Cardiac muscle cell (in vitro differentiated cells and primary cell): ENCODE data around the gene G0S2. TPM values are rescaled to one million over a fixed set of nuclear protein-coding genes. Genes with fewer than 3 reads are reported as not detected.

Experiments used
- DNase-seq, 2 donors: peaks; one replicate each; pipeline versions ENCODE4 v3.0.0 to v3.0.0-alpha.2; 2010 to 2017; ENCODE audit warnings: low read depth in 1 of 2, low spot score in 1 of 2
- H3K27ac ChIP-seq: fragments of 200-600 bp; sonication (generic); 2 replicates; pipeline ENCODE4 v1.5.1; 2016
- H3K27me3 ChIP-seq: fragments of 200-600 bp; sonication (generic); 2 replicates; pipeline ENCODE4 v1.6.0; 2016; ENCODE audit warnings: control low read depth
- H3K36me3 ChIP-seq: fragments of 200-600 bp; sonication (generic); 2 replicates; pipeline ENCODE4 v1.5.1; 2016; ENCODE audit warnings: control low read depth
- H3K4me1 ChIP-seq: fragments of 200-600 bp; sonication (generic); 2 replicates; pipeline ENCODE4 v1.8.1; 2017; ENCODE audit warnings: low read depth, mild to moderate bottlenecking, mixed run types
- H3K4me3 ChIP-seq: fragments of 200-600 bp; sonication (generic); 2 replicates; pipeline ENCODE4 v1.5.1; 2016; ENCODE audit warnings: mild to moderate bottlenecking
- H3K9me3 ChIP-seq: fragments of 200-600 bp; sonication (generic); 2 replicates; pipeline ENCODE4 v1.5.1; 2017; ENCODE audit warnings: low read depth, mild to moderate bottlenecking, control low read depth
- CTCF ChIP-seq: IDR thresholded peaks from 2 replicates; pipeline ENCODE4 v1.5.1; 2012; ENCODE audit warnings: low read depth, mild to moderate bottlenecking, low read length
- polyA plus RNA-seq: library from polyadenylated mRNA; unstranded; fragments of >200 nt; fragmentation: Nextera tagmentation; extraction: Ambion mirVana; gene quantifications from 2 replicates; pipeline ENCODE4 v1.2.1, GENCODE V29; 2016
- total RNA-seq: library from RNA; depleted of rRNA; stranded (reverse); fragments of >200 nt; gene quantifications from 2 replicates; pipeline ENCODE4 v1.2.3, GENCODE V29; 2016

The G0S2 gene
- total and polyA plus RNA-seq, 2 experiments from 2014 or later = 40.0 to 73.5 TPM

GRCh38 chr1:209634005-209634737 lies 41.0 kb upstream of the G0S2 start:
- Histone ChIP-seq H3K4me3 (no peak overlapping the region), H3K36me3 (no peaks in the 10 kb centered on the region), H3K9me3 (no peaks in the 10 kb centered on the region), H3K4me1 (peaks cover 8% of the 10 kb centered on the region), H3K27me3 (no peaks in the 10 kb centered on the region), H3K27ac (no peak overlapping the region)
- DNase-seq = no peak
- TF ChIP-seq CTCF = no peak

DNA sequence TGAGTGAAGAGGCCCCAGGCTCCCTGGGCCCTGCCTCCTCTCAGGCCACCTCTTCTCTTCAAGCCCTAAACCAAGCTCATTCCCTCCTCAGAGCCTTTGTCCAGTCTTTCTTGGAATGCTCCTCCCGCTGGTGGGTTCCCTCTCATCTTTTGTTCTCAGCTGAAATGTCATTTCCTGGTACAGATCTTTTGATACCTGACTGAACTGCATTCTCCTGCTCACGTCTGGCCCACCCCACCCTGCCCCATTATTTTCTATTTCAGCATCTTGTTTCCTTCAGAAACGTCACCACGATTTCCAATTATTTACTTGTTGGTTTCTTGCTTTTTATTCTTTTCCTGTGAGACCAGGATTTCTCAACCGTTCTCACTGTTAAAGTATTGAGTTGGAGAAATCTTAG lies 39.4 kb upstream of the G0S2 start:
- DNase-seq = no peak
- H3K27ac ChIP-seq = no peak overlapping the region
- H3K36me3 ChIP-seq = no peaks in the 10 kb centered on the region
- H3K4me1 ChIP-seq = peaks cover 4% of the 10 kb centered on the region
- H3K27me3 ChIP-seq = no peaks in the 10 kb centered on the region
- H3K9me3 ChIP-seq = no peaks in the 10 kb centered on the region
- TF ChIP-seq CTCF = no peak
- no peak overlapping the region for H3K4me3 ChIP-seq

- Histone ChIP-seq H3K27ac (peak overlapping the region; percentile 95), H3K36me3 (no peaks in the 10 kb centered on the region), H3K9me3 (no peaks in the 10 kb centered on the region), H3K4me3 (no peak overlapping the region), H3K4me1 (peaks cover 35% of the 10 kb centered on the region), H3K27me3 (no peaks in the 10 kb centered on the region)
- DNase-seq = peak; percentile 88 to 89
- TF ChIP-seq CTCF = no peak
These were observed 33.4 kb upstream of the G0S2 start for GRCh38 chr1:209641832-209642172.

- DNase-seq = peak in 1 of 2 donors; percentile 52
- H3K36me3 ChIP-seq = no peaks in the 10 kb centered on the region
- no peaks in the 10 kb centered on the region for H3K27me3 ChIP-seq
- H3K4me1 ChIP-seq = peaks cover 37% of the 10 kb centered on the region
- H3K27ac ChIP-seq = peak overlapping the region; percentile 95
- TF ChIP-seq CTCF = no peak
- no peaks in the 10 kb centered on the region for H3K9me3 ChIP-seq
- no peak overlapping the region for H3K4me3 ChIP-seq
These were observed 32.4 kb upstream of the G0S2 start for GRCh38 chr1:209642816-209643215.

GRCh38 chr1:209643285-209644020 lies 31.8 kb upstream of the G0S2 start:
- no peaks in the 10 kb centered on the region for H3K9me3 ChIP-seq
- peak overlapping the region; percentile 95 for H3K27ac ChIP-seq
- H3K4me1 ChIP-seq = peaks cover 43% of the 10 kb centered on the region
- no peak overlapping the region for H3K4me3 ChIP-seq
- H3K27me3 ChIP-seq = no peaks in the 10 kb centered on the region
- TF ChIP-seq CTCF = no peak
- H3K36me3 ChIP-seq = no peaks in the 10 kb centered on the region
- DNase-seq = peak; percentile 43 to 83
